ENCODE data around the gene OR10H4. TPM values are rescaled to one million over a fixed set of nuclear protein-coding genes. Genes with fewer than 3 reads are reported as not detected.
"Not testable (repeated sequence)": the region's sequence is repeated elsewhere in the genome, so short reads cannot be mapped to it uniquely, and the experiment has no call there.

OR10H4 gene
- total RNA-seq, 4 donors from 2014 or later = not detected

GRCh38 chr19:15979293-15979692, 30.5 kb downstream of the OR10H4 start:
- Histone ChIP-seq H3K4me1 (no peaks in the 10 kb centered on the region), H3K36me3 (no peaks in the 10 kb centered on the region), H3K9me3 (peaks cover 0 to 16% (median 10%) of the 10 kb centered on the region in 3 donors), H3K4me3 (no peak overlapping the region), H3K27me3 (peaks cover 0 to 69% (median 0%) of the 10 kb centered on the region in 4 donors), H3K27ac (no peak overlapping the region)
- TF ChIP-seq POLR2A (IDR thresholded peaks at IDR 0.05) (no peak), CTCF (IDR thresholded peaks at IDR 0.05) (no peak)
- DNase-seq = no peak
- 74 to 92% methylated on average over 2 to 3 of the region's 4 CpGs for WGBS, 2 donors
- intact Hi-C loops (cut with DNase I) = no loop called here

GRCh38 chr19:15985831-15986230, 37.0 kb downstream of the OR10H4 start:
- H3K27me3 ChIP-seq = peaks cover 0 to 44% (median 0%) of the 10 kb centered on the region in 4 donors
- H3K36me3 ChIP-seq; H3K4me3 ChIP-seq; H3K4me1 ChIP-seq; intact Hi-C loops (cut with DNase I); DNase-seq; H3K27ac ChIP-seq: not testable (repeated sequence)
- peaks cover 0 to 16% (median 10%) of the 10 kb centered on the region in 3 donors for H3K9me3 ChIP-seq
- 47 to 48% methylated on average over 5 to 6 of the region's 6 CpGs for WGBS, 2 donors

- no peak for DNase-seq
- TF ChIP-seq POLR2A (IDR thresholded peaks at IDR 0.05) (no peak), CTCF (IDR thresholded peaks at IDR 0.05) (no peak)
- Histone ChIP-seq H3K4me1 (no peaks in the 10 kb centered on the region), H3K9me3 (peaks cover 0 to 12% (median 10%) of the 10 kb centered on the region in 3 donors), H3K4me3 (no peak overlapping the region), H3K27me3 (peaks cover 0 to 44% (median 0%) of the 10 kb centered on the region in 4 donors), H3K27ac (no peak overlapping the region), H3K36me3 (no peaks in the 10 kb centered on the region)
- 44 to 60% methylated on average over 2 of the region's 2 CpGs for WGBS, 2 donors
- intact Hi-C loops (cut with DNase I) = no loop called here
Observed at GRCh38 chr19:15986701-15987100, 37.9 kb downstream of the OR10H4 start.

- no peaks in the 10 kb centered on the region for H3K9me3 ChIP-seq
- H3K4me3 ChIP-seq = no peak overlapping the region
- no peak overlapping the region for H3K27ac ChIP-seq
- no peak for DNase-seq
- no peaks in the 10 kb centered on the region for H3K36me3 ChIP-seq
- H3K27me3 ChIP-seq = peaks cover 0 to 44% (median 0%) of the 10 kb centered on the region in 4 donors
- H3K4me1 ChIP-seq = no peaks in the 10 kb centered on the region
- TF ChIP-seq CTCF (IDR thresholded peaks at IDR 0.05) (no peak), POLR2A (IDR thresholded peaks at IDR 0.05) (no peak)
- 10 to 30% methylated on average over 2 to 3 of the region's 3 CpGs for WGBS, 2 donors
- intact Hi-C loops (cut with DNase I) = no loop called here
Observed at GRCh38 chr19:15989889-15990288, 41.1 kb downstream of the OR10H4 start.

- no peaks in the 10 kb centered on the region for H3K4me1 ChIP-seq
- H3K4me3 ChIP-seq = no peak overlapping the region
- intact Hi-C loops (cut with DNase I) = no loop called here
- no peak for TF ChIP-seq POLR2A (IDR thresholded peaks at IDR 0.05)
- no peak for TF ChIP-seq CTCF (IDR thresholded peaks at IDR 0.05)
- no peak overlapping the region for H3K27ac ChIP-seq
- peaks cover 0 to 44% (median 0%) of the 10 kb centered on the region in 4 donors for H3K27me3 ChIP-seq
- no peak for DNase-seq
- H3K9me3 ChIP-seq = peaks cover 0 to 10% (median 0%) of the 10 kb centered on the region in 3 donors
- H3K36me3 ChIP-seq = no peaks in the 10 kb centered on the region
Observed at GRCh38 chr19:15991602-15992001, 42.8 kb downstream of the OR10H4 start.

GRCh38 chr19:15992014-15992413, 43.2 kb downstream of the OR10H4 start:
- intact Hi-C loops (cut with DNase I) = no loop called here
- H3K9me3 ChIP-seq = peaks cover 0 to 10% (median 0%) of the 10 kb centered on the region in 3 donors
- no peak for TF ChIP-seq CTCF (IDR thresholded peaks at IDR 0.05)
- no peak for TF ChIP-seq POLR2A (IDR thresholded peaks at IDR 0.05)
- 74 to 82% methylated on average over 3 to 4 of the region's 5 CpGs for WGBS, 2 donors
- H3K27me3 ChIP-seq = peaks cover 0 to 42% (median 0%) of the 10 kb centered on the region in 4 donors
- H3K36me3 ChIP-seq = no peaks in the 10 kb centered on the region
- no peak overlapping the region for H3K4me3 ChIP-seq
- no peak for DNase-seq
- H3K27ac ChIP-seq = no peak overlapping the region
- H3K4me1 ChIP-seq = no peaks in the 10 kb centered on the region

All from esophagus squamous epithelium (tissue), 5 donors.